ENCODE results near the gene C11orf21. TPM values are rescaled to one million over a fixed set of nuclear protein-coding genes. Genes with fewer than 3 reads are reported as not detected.

The C11orf21 gene
- total and polyA plus RNA-seq, 10 of the 15 experiments (the other 5 are each of a cell fraction or from before 2014, with no cell fraction given) = 0.04 to 0.26 (median 0.11) TPM; not detected in 7

GRCh38 chr11:2248242-2248641 lies 53.5 kb downstream of the C11orf21 start:
- H3K79me2 ChIP-seq (ENCODE audit: control insufficient read depth, insufficient read depth, low read length) = no peaks in the 10 kb centered on the region
- no peaks in the 10 kb centered on the region for H4K20me1 ChIP-seq (ENCODE audit: control insufficient read depth, insufficient read depth)
- H3K4me1 ChIP-seq (ENCODE audit: control insufficient read depth, insufficient read depth, low read length) = no peaks in the 10 kb centered on the region
- H3K27me3 ChIP-seq (replicated peaks in 1 of 2; ENCODE audit: control insufficient read depth in 2 of 2, insufficient read depth in 2 of 2, low read length in 1 of 2) = no peaks in the 10 kb centered on the region; a peak in 2 of 4 replicates
- H3K27ac ChIP-seq (ENCODE audit: control insufficient read depth, insufficient read depth) = no peak overlapping the region
- no peak overlapping the region for H2AFZ ChIP-seq (ENCODE audit: control insufficient read depth, low read depth, low read length)
- no peak overlapping the region for H3K4me2 ChIP-seq (ENCODE audit: control insufficient read depth, insufficient read depth)
- FAIRE-seq (no peak), ATAC-seq (no peak), DNase-seq (ENCODE audit: low read depth, low spot score) (no peak)
- no peak overlapping the region for H3K4me3 ChIP-seq
- H3K9me3 ChIP-seq (replicated peaks; ENCODE audit: control insufficient read depth, insufficient read depth, low read length) = no peaks in the 10 kb centered on the region
- H3K36me3 ChIP-seq (ENCODE audit: control insufficient read depth in 2 of 2, insufficient read depth in 2 of 2, low read length in 1 of 2) = no peaks in the 10 kb centered on the region
- WGBS (ENCODE audit: insufficient coverage, insufficient replicate concordance, low lambda C conversion rate, missing lambda C conversion rate) = 24% methylated on average over 11 of the region's 11 CpGs
- CTCF ChIA-PET = no interaction called here
- RAD21 ChIA-PET (ENCODE audit: unreplicated experiment) = no interaction called here
- no peak for TF ChIP-seq NR2F1 (conservative IDR thresholded peaks at IDR 0.05)
- no peak for TF ChIP-seq ZNF622 (IDR thresholded peaks at IDR 0.05)
- no peak for TF ChIP-seq ZBED1 (IDR thresholded peaks at IDR 0.05; ENCODE audit: borderline replicate concordance)
- TF ChIP-seq POLR2AphosphoS5 (IDR thresholded peaks at IDR 0.05; ENCODE audit: low read length) = no peak
- no peak for TF ChIP-seq NFYB (IDR thresholded peaks at IDR 0.05; ENCODE audit: insufficient read depth, low read depth, low read length)
- no peak for TF ChIP-seq CEBPZ (IDR thresholded peaks at IDR 0.05; ENCODE audit: low read depth, low read length)
- TF ChIP-seq BRCA1 (IDR thresholded peaks at IDR 0.05; ENCODE audit: low read depth, low read length) = no peak
- TF ChIP-seq TAF1 (IDR thresholded peaks at IDR 0.05; ENCODE audit: borderline replicate concordance, low read depth, low read length) = no peak
- TF ChIP-seq ZZZ3 (IDR thresholded peaks at IDR 0.05; ENCODE audit: control insufficient read depth, insufficient read length, low read depth) = no peak
- no peak for TF ChIP-seq KDM1A (IDR thresholded peaks at IDR 0.05; ENCODE audit: borderline replicate concordance)
- TF ChIP-seq MTA3 (IDR thresholded peaks at IDR 0.05; ENCODE audit: borderline replicate concordance, low read length) = no peak
- no peak for TF ChIP-seq LARP7 (IDR thresholded peaks at IDR 0.05)
- TF ChIP-seq NFYA (IDR thresholded peaks at IDR 0.05; ENCODE audit: borderline replicate concordance, low read depth, low read length) = no peak
- TF ChIP-seq GABPA (IDR thresholded peaks at IDR 0.05; ENCODE audit: low read depth) = no peak
- no peak for TF ChIP-seq ZNF384 (IDR thresholded peaks at IDR 0.05; ENCODE audit: borderline replicate concordance, low read depth, low read length)
- no peak for TF ChIP-seq WRNIP1 (IDR thresholded peaks at IDR 0.05; ENCODE audit: borderline replicate concordance, low read depth, low read length)
- TF ChIP-seq ASH2L (IDR thresholded peaks at IDR 0.05; ENCODE audit: borderline replicate concordance, low read depth) = no peak
- in situ Hi-C loops (cut with MboI) (no loop called here), intact Hi-C loops (cut with micrococcal nuclease; ENCODE audit: unreplicated experiment) (no loop called here)
- no TSS peak for BruUV-seq (replicated peaks)
- H3K9ac ChIP-seq (ENCODE audit: control insufficient read depth, insufficient read depth, low read length) = no peak overlapping the region
- SMC1A ChIA-PET (ENCODE audit: uncharacterized antibody, unreplicated experiment) = no interaction called here
- POLR2A ChIA-PET = interaction anchor here (0.6 kb wide), 1 partner anchor 43 kb away, joined by 4 read pairs; no protein-coding TSS in a partner anchor
